ENCODE measurements around the gene CRHR1. TPM values are rescaled to one million over a fixed set of nuclear protein-coding genes. Genes with fewer than 3 reads are reported as not detected.

Gene CRHR1
- polyA plus RNA-seq, 1 donor: 0.24 TPM

GRCh38 chr17:45821147-45821546 lies 37.0 kb downstream of the CRHR1 start:
- Histone ChIP-seq H3K4me1 (ENCODE audit: control insufficient read depth, insufficient read depth, low read length) (no peaks in the 10 kb centered on the region), H3K9me3 (ENCODE audit: control insufficient read depth, low read depth, low read length) (no peaks in the 10 kb centered on the region), H3K27me3 (ENCODE audit: control insufficient read depth, insufficient read depth, low read length) (peaks cover 3% of the 10 kb centered on the region), H3K36me3 (ENCODE audit: control insufficient read depth, insufficient read depth, low read length) (no peaks in the 10 kb centered on the region), H3K4me3 (ENCODE audit: low read length) (no peak overlapping the region), H3K27ac (ENCODE audit: low read length) (no peak overlapping the region)
- no peak for DNase-seq
- no CpG with 5 or more reads among the region's 9 CpGs for WGBS (ENCODE audit: insufficient coverage, low lambda C conversion rate)

DNA sequence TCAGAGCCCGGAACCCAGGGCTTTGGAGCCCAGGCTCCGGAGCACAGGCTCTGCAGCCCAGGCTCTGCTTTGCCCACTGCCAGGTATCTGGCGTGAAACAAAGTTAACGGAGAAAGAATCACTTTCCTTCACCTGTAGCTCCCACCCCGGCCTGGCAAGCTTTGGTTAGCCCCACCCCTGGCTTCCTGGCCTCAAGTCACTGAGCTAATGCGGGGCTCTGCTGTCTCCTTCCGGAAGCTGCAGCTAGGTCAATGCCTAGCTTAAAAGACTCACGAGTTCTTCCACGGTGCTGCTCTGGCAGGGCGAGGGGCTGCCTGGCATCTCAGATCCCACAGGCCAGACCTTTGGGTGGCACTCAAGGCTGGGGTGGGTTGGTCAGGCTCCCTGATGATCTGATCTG lies 39.5 kb downstream of the CRHR1 start:
- Histone ChIP-seq H3K27me3 (ENCODE audit: control insufficient read depth, insufficient read depth, low read length) (peaks cover 6% of the 10 kb centered on the region), H3K4me3 (ENCODE audit: low read length) (no peak overlapping the region), H3K36me3 (ENCODE audit: control insufficient read depth, insufficient read depth, low read length) (no peaks in the 10 kb centered on the region), H3K4me1 (ENCODE audit: control insufficient read depth, insufficient read depth, low read length) (no peaks in the 10 kb centered on the region), H3K27ac (ENCODE audit: low read length) (no peak overlapping the region), H3K9me3 (ENCODE audit: control insufficient read depth, low read depth, low read length) (no peaks in the 10 kb centered on the region)
- no CpG with 5 or more reads among the region's 10 CpGs for WGBS (ENCODE audit: insufficient coverage, low lambda C conversion rate)
- DNase-seq: no peak

- Histone ChIP-seq H3K4me1 (ENCODE audit: control insufficient read depth, insufficient read depth, low read length) (no peaks in the 10 kb centered on the region), H3K27me3 (ENCODE audit: control insufficient read depth, insufficient read depth, low read length) (peaks cover 6% of the 10 kb centered on the region), H3K9me3 (ENCODE audit: control insufficient read depth, low read depth, low read length) (no peaks in the 10 kb centered on the region), H3K27ac (ENCODE audit: low read length) (no peak overlapping the region), H3K36me3 (ENCODE audit: control insufficient read depth, insufficient read depth, low read length) (no peaks in the 10 kb centered on the region), H3K4me3 (ENCODE audit: low read length) (no peak overlapping the region)
- no CpG with 5 or more reads among the region's 7 CpGs for WGBS (ENCODE audit: insufficient coverage, low lambda C conversion rate)
- DNase-seq: no peak
Observed at GRCh38 chr17:45824475-45824874, 40.4 kb downstream of the CRHR1 start.

GRCh38 chr17:45824901-45825492 lies 40.9 kb downstream of the CRHR1 start:
- Histone ChIP-seq H3K4me1 (ENCODE audit: control insufficient read depth, insufficient read depth, low read length) (no peaks in the 10 kb centered on the region), H3K27me3 (ENCODE audit: control insufficient read depth, insufficient read depth, low read length) (peaks cover 6% of the 10 kb centered on the region)
- no CpG with 5 or more reads among the region's 13 CpGs for WGBS (ENCODE audit: insufficient coverage, low lambda C conversion rate)

DNA sequence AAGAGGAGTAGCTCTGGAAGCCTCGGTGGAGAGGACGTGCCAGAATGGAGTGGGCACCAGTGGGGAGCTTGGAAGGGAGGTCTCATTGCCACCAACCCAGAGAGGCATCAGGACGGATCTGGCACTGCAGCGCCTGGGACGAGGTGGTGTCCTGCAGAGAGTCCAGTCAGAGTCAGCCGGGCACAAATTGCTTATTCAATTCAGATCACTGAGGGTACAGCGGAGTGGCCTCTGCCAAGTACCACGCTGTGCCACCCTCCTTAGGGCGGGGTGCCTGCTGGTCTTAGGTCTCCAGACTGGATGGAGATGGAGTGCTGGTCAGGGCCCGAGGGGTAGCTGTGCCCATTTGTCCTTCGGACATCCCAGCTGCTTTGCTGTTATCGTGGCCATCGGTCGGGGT lies 41.7 kb downstream of the CRHR1 start:
- WGBS (ENCODE audit: insufficient coverage, low lambda C conversion rate): no CpG with 5 or more reads among the region's 14 CpGs
- no peak for DNase-seq
- Histone ChIP-seq H3K27me3 (ENCODE audit: control insufficient read depth, insufficient read depth, low read length) (peaks cover 4% of the 10 kb centered on the region), H3K4me3 (ENCODE audit: low read length) (no peak overlapping the region), H3K36me3 (ENCODE audit: control insufficient read depth, insufficient read depth, low read length) (no peaks in the 10 kb centered on the region), H3K9me3 (ENCODE audit: control insufficient read depth, low read depth, low read length) (no peaks in the 10 kb centered on the region), H3K27ac (ENCODE audit: low read length) (no peak overlapping the region), H3K4me1 (ENCODE audit: control insufficient read depth, insufficient read depth, low read length) (no peaks in the 10 kb centered on the region)

More at GRCh38 chr17:45824901-45825492, 40.9 kb downstream of the CRHR1 start:
- Histone ChIP-seq H3K27ac (ENCODE audit: low read length) (no peak overlapping the region), H3K9me3 (ENCODE audit: control insufficient read depth, low read depth, low read length) (no peaks in the 10 kb centered on the region), H3K36me3 (ENCODE audit: control insufficient read depth, insufficient read depth, low read length) (no peaks in the 10 kb centered on the region), H3K4me3 (ENCODE audit: low read length) (no peak overlapping the region)
- no peak for DNase-seq

- no CpG with 5 or more reads among the region's 16 CpGs for WGBS (ENCODE audit: insufficient coverage, low lambda C conversion rate)
- H3K4me1 ChIP-seq (ENCODE audit: control insufficient read depth, insufficient read depth, low read length): no peaks in the 10 kb centered on the region
- no peak overlapping the region for H3K27ac ChIP-seq (ENCODE audit: low read length)
- DNase-seq: no peak
- H3K9me3 ChIP-seq (ENCODE audit: control insufficient read depth, low read depth, low read length): no peaks in the 10 kb centered on the region
- no peaks in the 10 kb centered on the region for H3K36me3 ChIP-seq (ENCODE audit: control insufficient read depth, insufficient read depth, low read length)
- no peak overlapping the region for H3K4me3 ChIP-seq (ENCODE audit: low read length)
- peaks cover 3% of the 10 kb centered on the region for H3K27me3 ChIP-seq (ENCODE audit: control insufficient read depth, insufficient read depth, low read length)
Observed at GRCh38 chr17:45826919-45827588, 42.9 kb downstream of the CRHR1 start.

DNA sequence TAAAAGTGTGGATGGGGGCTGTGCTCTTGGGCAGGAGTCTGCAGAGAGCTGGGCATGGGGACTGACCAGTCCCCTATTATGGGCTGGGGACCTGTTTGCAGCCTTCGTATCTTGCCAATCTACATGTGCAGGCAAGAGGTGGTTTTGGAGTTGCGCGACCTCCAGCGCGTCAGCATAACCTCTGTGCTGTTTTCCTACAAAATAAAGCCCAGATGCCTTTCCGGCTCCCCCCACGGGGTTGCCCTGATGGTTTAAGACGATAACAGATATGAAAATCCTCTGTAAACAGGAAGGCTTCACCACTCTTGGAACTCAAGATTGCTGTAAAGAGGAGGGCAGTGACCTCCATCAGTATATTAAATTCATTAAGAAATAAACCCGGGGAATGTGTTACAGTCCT lies 44.1 kb downstream of the CRHR1 start:
- no peaks in the 10 kb centered on the region for H3K36me3 ChIP-seq (ENCODE audit: control insufficient read depth, insufficient read depth, low read length)
- no peaks in the 10 kb centered on the region for H3K9me3 ChIP-seq (ENCODE audit: control insufficient read depth, low read depth, low read length)
- no peak overlapping the region for H3K4me3 ChIP-seq (ENCODE audit: low read length)
- peaks cover 3% of the 10 kb centered on the region for H3K27me3 ChIP-seq (ENCODE audit: control insufficient read depth, insufficient read depth, low read length)
- H3K27ac ChIP-seq (ENCODE audit: low read length): no peak overlapping the region
- no CpG with 5 or more reads among the region's 9 CpGs for WGBS (ENCODE audit: insufficient coverage, low lambda C conversion rate)
- no peaks in the 10 kb centered on the region for H3K4me1 ChIP-seq (ENCODE audit: control insufficient read depth, insufficient read depth, low read length)
- DNase-seq: no peak

- Histone ChIP-seq H3K4me3 (ENCODE audit: low read length) (no peak overlapping the region), H3K4me1 (ENCODE audit: control insufficient read depth, insufficient read depth, low read length) (no peaks in the 10 kb centered on the region), H3K9me3 (ENCODE audit: control insufficient read depth, low read depth, low read length) (no peaks in the 10 kb centered on the region), H3K27me3 (ENCODE audit: control insufficient read depth, insufficient read depth, low read length) (peaks cover 3% of the 10 kb centered on the region), H3K36me3 (ENCODE audit: control insufficient read depth, insufficient read depth, low read length) (no peaks in the 10 kb centered on the region), H3K27ac (ENCODE audit: low read length) (no peak overlapping the region)
- no CpG with 5 or more reads among the region's 15 CpGs for WGBS (ENCODE audit: insufficient coverage, low lambda C conversion rate)
- no peak for DNase-seq
Observed at GRCh38 chr17:45828582-45829133, 44.5 kb downstream of the CRHR1 start.

DNA sequence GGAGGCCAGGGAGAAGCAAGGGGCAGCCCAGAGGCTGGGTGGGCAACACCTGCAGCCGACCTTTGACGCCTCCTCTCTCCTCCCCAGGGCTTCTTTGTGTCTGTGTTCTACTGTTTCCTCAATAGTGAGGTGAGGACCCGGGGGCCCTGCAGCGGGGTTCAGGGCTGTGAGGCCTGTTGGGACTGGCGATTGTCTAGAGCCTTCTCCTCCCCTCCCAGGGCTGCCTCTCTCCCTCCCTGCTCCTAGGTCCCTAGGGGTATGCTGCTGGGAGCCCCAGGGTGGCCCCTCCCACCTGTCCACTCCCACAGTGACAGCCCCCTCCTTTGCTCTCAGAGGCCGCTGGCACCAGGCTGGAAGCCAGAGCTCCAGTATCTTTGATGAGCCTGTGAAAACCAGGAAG lies 49.8 kb downstream of the CRHR1 start:
- Histone ChIP-seq H3K4me3 (ENCODE audit: low read length) (no peak overlapping the region), H3K9me3 (ENCODE audit: control insufficient read depth, low read depth, low read length) (no peaks in the 10 kb centered on the region), H3K4me1 (ENCODE audit: control insufficient read depth, insufficient read depth, low read length) (no peaks in the 10 kb centered on the region), H3K27me3 (ENCODE audit: control insufficient read depth, insufficient read depth, low read length) (no peaks in the 10 kb centered on the region), H3K27ac (ENCODE audit: low read length) (no peak overlapping the region), H3K36me3 (ENCODE audit: control insufficient read depth, insufficient read depth, low read length) (no peaks in the 10 kb centered on the region)
- no CpG with 5 or more reads among the region's 6 CpGs for WGBS (ENCODE audit: insufficient coverage, low lambda C conversion rate)
- no peak for DNase-seq

GRCh38 chr17:45834471-45835396 lies 50.6 kb downstream of the CRHR1 start:
- Histone ChIP-seq H3K4me3 (ENCODE audit: low read length) (no peak overlapping the region), H3K4me1 (ENCODE audit: control insufficient read depth, insufficient read depth, low read length) (no peaks in the 10 kb centered on the region), H3K9me3 (ENCODE audit: control insufficient read depth, low read depth, low read length) (no peaks in the 10 kb centered on the region), H3K36me3 (ENCODE audit: control insufficient read depth, insufficient read depth, low read length) (no peaks in the 10 kb centered on the region), H3K27me3 (ENCODE audit: control insufficient read depth, insufficient read depth, low read length) (no peaks in the 10 kb centered on the region), H3K27ac (ENCODE audit: low read length) (no peak overlapping the region)
- DNase-seq: no peak
- WGBS (ENCODE audit: insufficient coverage, low lambda C conversion rate): no CpG with 5 or more reads among the region's 26 CpGs

Data from large intestine (tissue), 3 donors.